ENCODE data around the gene BNC2.

Gene BNC2

GRCh38 chr9:16868701-16869100 lies 1.8 kb downstream of the BNC2 start:
- no peak for DNase-seq

- no peak for DNase-seq
These were observed 2.7 kb downstream of the BNC2 start for GRCh38 chr9:16867576-16868311.

- no peak for DNase-seq
These were observed 3.9 kb downstream of the BNC2 start for GRCh38 chr9:16866587-16866986.

- DNase-seq, result no peak
These were observed 5.6 kb downstream of the BNC2 start for GRCh38 chr9:16864649-16865434.

- DNase-seq, result no peak
These were observed 22.3 kb downstream of the BNC2 start for GRCh38 chr9:16848179-16848578.

GRCh38 chr9:16846986-16847385 lies 23.5 kb downstream of the BNC2 start:
- DNase-seq, result no peak

- no peak for DNase-seq
These were observed 24.1 kb downstream of the BNC2 start for GRCh38 chr9:16846367-16846766.

GRCh38 chr9:16834817-16835216 lies 35.7 kb downstream of the BNC2 start:
- DNase-seq, result no peak

- DNase-seq, result no peak
These were observed 37.1 kb downstream of the BNC2 start for GRCh38 chr9:16833296-16833835.

- DNase-seq, result no peak
These were observed 38.4 kb downstream of the BNC2 start for GRCh38 chr9:16832101-16832500.

- DNase-seq, result no peak
These were observed 39.7 kb downstream of the BNC2 start for GRCh38 chr9:16830806-16831205.

GRCh38 chr9:16828340-16829281 lies 41.9 kb downstream of the BNC2 start:
- DNase-seq, result no peak

GRCh38 chr9:16825971-16826625 lies 44.4 kb downstream of the BNC2 start:
- DNase-seq, result peak; percentile 51

- DNase-seq, result no peak
These were observed 45.1 kb downstream of the BNC2 start for GRCh38 chr9:16825331-16825725.

- no peak for DNase-seq
These were observed 45.7 kb downstream of the BNC2 start for GRCh38 chr9:16824545-16825330.

- no peak for DNase-seq
These were observed 46.6 kb downstream of the BNC2 start for GRCh38 chr9:16823906-16824305.

GRCh38 chr9:16821344-16821743 lies 49.1 kb downstream of the BNC2 start:
- DNase-seq, result no peak

GRCh38 chr9:16817514-16817913 lies 53.0 kb downstream of the BNC2 start:
- DNase-seq, result no peak

GRCh38 chr9:16817002-16817401 lies 53.5 kb downstream of the BNC2 start:
- no peak for DNase-seq

- no peak for DNase-seq
These were observed 54.5 kb downstream of the BNC2 start for GRCh38 chr9:16816011-16816410.

- no peak for DNase-seq
These were observed 55.4 kb downstream of the BNC2 start for GRCh38 chr9:16815079-16815478.

GRCh38 chr9:16813838-16814237 lies 56.6 kb downstream of the BNC2 start:
- no peak for DNase-seq

Measured in amniotic stem cell (primary cell).